Keratinocyte (primary cell): ENCODE measurements around the gene CCSER1.
"Not testable (repeated sequence)": the region's sequence is repeated elsewhere in the genome, so short reads cannot be mapped to it uniquely, and the experiment has no call there.

Experiments
- CTCF ChIP-seq, 3 experiments: IDR thresholded peaks in 1 of 3; conservative IDR thresholded peaks in 1 of 3; optimal IDR thresholded peaks in 1 of 3; 2 replicates in 2 of 3; 3 replicates in 1 of 3; pipeline versions ENCODE3 to v1.5.1; 2011; ENCODE audit warnings: low read length in 3 of 3, mild to moderate bottlenecking in 3 of 3, moderate library complexity in 2 of 3, control low read depth in 1 of 3, inconsistent platforms in 1 of 3; ENCODE audit not compliant: insufficient read depth in 2 of 3; ENCODE audit errors: extremely low read depth in 1 of 3
- EZH2 ChIP-seq: IDR thresholded peaks from one replicate; pipeline ENCODE4 v1.6.1; 2012; ENCODE audit warnings: inconsistent platforms, mild to moderate bottlenecking, low read length, moderate library complexity

GRCh38 chr4:91094220-91094619 lies 967.0 kb downstream of the CCSER1 start:
- not testable (repeated sequence) for TF ChIP-seq CTCF (optimal IDR thresholded peaks at IDR 0.05 in 1 of 3, IDR thresholded peaks at IDR 0.05 in 1 of 3, conservative IDR thresholded peaks at IDR 0.05 in 1 of 3; ENCODE audit: extremely low read depth in 1 of 3, insufficient read depth in 2 of 3, low read length in 3 of 3); EZH2
